Naive thymus-derived CD8-positive, alpha-beta T cell (primary cell): ENCODE measurements around the gene PPP1R37. TPM values are rescaled to one million over a fixed set of nuclear protein-coding genes. Genes with fewer than 3 reads are reported as not detected.

ENCODE experiments used
- ATAC-seq, 2 donors: fragments of 150-1000 bp; cut with Tn5 transposase in 1 of 2; sonication (Bioruptor Pico), chemical (Tn5 transposase) in 1 of 2; 1 replicate in 1 of 2; 2 replicates in 1 of 2; pipeline ENCODE4 v1.10.0; 2021; ENCODE audit warnings: mild to moderate bottlenecking in 2 of 2, moderate library complexity in 2 of 2
- POLR2A ChIA-PET: fragments of 350-600 bp; sonication (Branson Sonifier 250); formaldehyde crosslinking; loops from one replicate; lab custom pipeline; 2021; ENCODE audit warnings: antibody characterized with exemption; lab: Charles Lee
- DNase-seq, 10 donors: peaks; one replicate each; pipeline versions ENCODE4 v3.0.0 to v3.0.0-alpha.2; 2020 to 2022
- H3K27ac Mint-ChIP-seq, 10 donors: one replicate each; pipeline ENCODE4 v1.8.0; 2020 to 2022; ENCODE audit warnings: mild to moderate bottlenecking in 10 of 10, mixed read lengths in 10 of 10, moderate library complexity in 4 of 10, inconsistent platforms in 1 of 10
- H3K27me3 Mint-ChIP-seq, 5 donors: one replicate each; pipeline ENCODE4 v1.8.0; 2021 to 2022; ENCODE audit warnings: mixed read lengths in 5 of 5
- H3K36me3 Mint-ChIP-seq, 3 donors: one replicate each; pipeline ENCODE4 v1.8.0; 2020 to 2022; ENCODE audit warnings: mixed read lengths in 3 of 3, mild to moderate bottlenecking in 2 of 3, inconsistent platforms in 1 of 3
- H3K4me1 Mint-ChIP-seq, 4 donors: one replicate each; pipeline ENCODE4 v1.8.0; 2021 to 2022; ENCODE audit warnings: mixed read lengths in 4 of 4
- H3K4me3 Mint-ChIP-seq, 10 donors: one replicate each; pipeline ENCODE4 v1.8.0; 2020 to 2022; ENCODE audit warnings: mild to moderate bottlenecking in 10 of 10, mixed read lengths in 10 of 10, moderate library complexity in 6 of 10, inconsistent platforms in 1 of 10
- H3K9me3 Mint-ChIP-seq, 9 donors: one replicate each; pipeline ENCODE4 v1.8.0; 2020 to 2022; ENCODE audit warnings: mixed read lengths in 9 of 9, mild to moderate bottlenecking in 3 of 9, inconsistent platforms in 1 of 9, moderate library complexity in 1 of 9
- polyA plus RNA-seq, 3 donors: library from polyadenylated mRNA; unstranded; fragments of 300-500 nt; fragmentation: Illumina TruSeq; gene quantifications; one replicate each; pipeline ENCODE4 v1.2.3, GENCODE V29; 2021
- total RNA-seq, 8 experiments: library from RNA in 2 of 8; stranded (reverse) in 2 of 8; gene quantifications; one replicate each; pipeline ENCODE4 v1.2.3 and lab custom pipeline; 2021 to 2026

The PPP1R37 gene
- total and polyA plus RNA-seq, 5 experiments from 2014 or later, result 0.40 to 33.3 (median 2.0) TPM

GRCh38 chr19:45161738-45162607 lies 69.0 kb downstream of the PPP1R37 start:
- H3K4me1 Mint-ChIP-seq, result peaks cover 7 to 34% (median 22%) of the 10 kb centered on the region in 4 donors
- H3K4me3 Mint-ChIP-seq, result no peak overlapping the region
- DNase-seq (no peak), ATAC-seq (no peak)
- no peaks in the 10 kb centered on the region for H3K9me3 Mint-ChIP-seq
- H3K36me3 Mint-ChIP-seq, result peaks cover 0 to 2% (median 0%) of the 10 kb centered on the region in 3 donors
- H3K27me3 Mint-ChIP-seq, result peaks cover 2 to 11% (median 5%) of the 10 kb centered on the region in 5 donors
- POLR2A ChIA-PET, result interaction anchor here (0.6 kb wide), 1 partner anchor 1011 kb away, joined by 4 read pairs; no protein-coding TSS in a partner anchor
- no peak overlapping the region for H3K27ac Mint-ChIP-seq

- Mint-ChIP-seq H3K36me3 (peaks cover 0 to 2% (median 0%) of the 10 kb centered on the region in 3 donors), H3K27me3 (peaks cover 0 to 6% (median 2%) of the 10 kb centered on the region in 5 donors), H3K9me3 (no peaks in the 10 kb centered on the region), H3K4me1 (peaks cover 9 to 36% (median 24%) of the 10 kb centered on the region in 4 donors), H3K4me3 (no peak overlapping the region), H3K27ac (peak overlapping the region in 2 of 10 donors; percentile 57 to 71)
- POLR2A ChIA-PET, result no interaction called here
- ATAC-seq (no peak), DNase-seq (no peak)
These were observed 69.7 kb downstream of the PPP1R37 start for GRCh38 chr19:45162608-45163143.

- H3K27ac Mint-ChIP-seq, result peak overlapping the region in 3 of 10 donors; percentile 57 to 86 (median 71)
- peaks cover 0 to 2% (median 0%) of the 10 kb centered on the region in 3 donors for H3K36me3 Mint-ChIP-seq
- H3K4me3 Mint-ChIP-seq, result no peak overlapping the region
- POLR2A ChIA-PET, result no interaction called here
- DNase-seq (no peak), ATAC-seq (no peak)
- H3K4me1 Mint-ChIP-seq, result peaks cover 9 to 32% (median 23%) of the 10 kb centered on the region in 4 donors
- peaks cover 0 to 3% (median 0%) of the 10 kb centered on the region in 5 donors for H3K27me3 Mint-ChIP-seq
- H3K9me3 Mint-ChIP-seq, result no peaks in the 10 kb centered on the region
These were observed 70.2 kb downstream of the PPP1R37 start for GRCh38 chr19:45163156-45163555.

- peak in 1 of 2 donors; percentile 24 for ATAC-seq
- H3K4me3 Mint-ChIP-seq, result peak overlapping the region in 6 of 10 donors; percentile 20 to 71 (median 36)
These were observed 70.9 kb downstream of the PPP1R37 start for GRCh38 chr19:45163751-45164460.

GRCh38 chr19:45164577-45165335 lies 71.8 kb downstream of the PPP1R37 start:
- peaks cover 0 to 2% (median 0%) of the 10 kb centered on the region in 3 donors for H3K36me3 Mint-ChIP-seq
- peaks cover 0 to 3% (median 0%) of the 10 kb centered on the region in 5 donors for H3K27me3 Mint-ChIP-seq
- H3K4me3 Mint-ChIP-seq, result peak overlapping the region in 5 of 10 donors; percentile 8 to 58 (median 40)
- no peaks in the 10 kb centered on the region for H3K9me3 Mint-ChIP-seq
- POLR2A ChIA-PET, result interaction anchor here (0.5 to 2.0 kb wide), 6 partner anchors 8 to 313 kb away, joined by 3 to 13 read pairs (median 6); partner anchors contain the start of genes BLOC1S3 and TRAPPC6A
- peak; percentile 93 to 95 for ATAC-seq
- peaks cover 8 to 31% (median 24%) of the 10 kb centered on the region in 4 donors for H3K4me1 Mint-ChIP-seq
- DNase-seq, result peak; percentile 17 to 66 (median 40)
- H3K27ac Mint-ChIP-seq, result peak overlapping the region in 5 of 10 donors; percentile 14 to 81 (median 47)

More at GRCh38 chr19:45163751-45164460, 70.9 kb downstream of the PPP1R37 start:
- Mint-ChIP-seq H3K9me3 (no peaks in the 10 kb centered on the region), H3K27me3 (peaks cover 0 to 3% (median 0%) of the 10 kb centered on the region in 5 donors), H3K36me3 (peaks cover 0 to 2% (median 0%) of the 10 kb centered on the region in 3 donors), H3K27ac (peak overlapping the region; percentile 20 to 86 (median 70)), H3K4me1 (peaks cover 8 to 25% (median 24%) of the 10 kb centered on the region in 4 donors)
- POLR2A ChIA-PET, result interaction anchor here (0.5 to 2.0 kb wide), 5 partner anchors 9 to 314 kb away, joined by 3 to 13 read pairs (median 5); partner anchors contain the start of genes BLOC1S3 and TRAPPC6A
- peak in 1 of 10 donors; percentile 44 for DNase-seq

GRCh38 chr19:45166723-45167252 lies 73.8 kb downstream of the PPP1R37 start:
- Mint-ChIP-seq H3K27me3 (no peaks in the 10 kb centered on the region), H3K36me3 (no peaks in the 10 kb centered on the region), H3K9me3 (no peaks in the 10 kb centered on the region), H3K4me3 (peak overlapping the region in 1 of 10 donors; percentile 58), H3K4me1 (peaks cover 15 to 49% (median 39%) of the 10 kb centered on the region in 4 donors), H3K27ac (peak overlapping the region in 2 of 10 donors; percentile 56 to 69)
- no peak for DNase-seq
- POLR2A ChIA-PET, result interaction anchor here (2.0 kb wide), 1 partner anchor 12 kb away, joined by 7 read pairs; the partner anchor contains the start of genes BLOC1S3 and TRAPPC6A
- no peak for ATAC-seq

GRCh38 chr19:45168767-45169351 lies 75.9 kb downstream of the PPP1R37 start:
- Mint-ChIP-seq H3K9me3 (no peaks in the 10 kb centered on the region), H3K27me3 (no peaks in the 10 kb centered on the region), H3K27ac (peak overlapping the region in 1 of 10 donors; percentile 74), H3K4me1 (peaks cover 14 to 60% (median 50%) of the 10 kb centered on the region in 4 donors), H3K36me3 (no peaks in the 10 kb centered on the region), H3K4me3 (no peak overlapping the region)
- DNase-seq (peak in 1 of 10 donors; percentile 54), ATAC-seq (no peak)
- POLR2A ChIA-PET, result interaction anchor here (0.6 to 1.3 kb wide), 3 partner anchors 10 to 30 kb away, joined by 3 to 5 read pairs (median 4); partner anchors contain the start of genes BLOC1S3 and TRAPPC6A

GRCh38 chr19:45169602-45170001 lies 76.6 kb downstream of the PPP1R37 start:
- peak overlapping the region in 1 of 10 donors; percentile 36 for H3K27ac Mint-ChIP-seq
- no peaks in the 10 kb centered on the region for H3K9me3 Mint-ChIP-seq
- H3K36me3 Mint-ChIP-seq, result no peaks in the 10 kb centered on the region
- no peaks in the 10 kb centered on the region for H3K27me3 Mint-ChIP-seq
- ATAC-seq (no peak), DNase-seq (peak in 1 of 10 donors; percentile 53)
- peaks cover 13 to 58% (median 45%) of the 10 kb centered on the region in 4 donors for H3K4me1 Mint-ChIP-seq
- POLR2A ChIA-PET, result interaction anchor here (0.6 to 1.3 kb wide), 4 partner anchors 9 to 246 kb away, joined by 3 to 4 read pairs (median 4); partner anchors contain the start of genes BLOC1S3 and TRAPPC6A
- H3K4me3 Mint-ChIP-seq, result peak overlapping the region in 3 of 10 donors; percentile 52 to 81 (median 54)

GRCh38 chr19:45170146-45171106 lies 77.4 kb downstream of the PPP1R37 start:
- no peaks in the 10 kb centered on the region for H3K9me3 Mint-ChIP-seq
- H3K4me3 Mint-ChIP-seq, result peak overlapping the region in 8 of 10 donors; percentile 8 to 92 (median 78)
- DNase-seq, result peak in 1 of 10 donors; percentile 62
- H3K36me3 Mint-ChIP-seq, result no peaks in the 10 kb centered on the region
- ATAC-seq, result no peak
- peak overlapping the region in 9 of 10 donors; percentile 8 to 97 (median 91) for H3K27ac Mint-ChIP-seq
- no peaks in the 10 kb centered on the region for H3K27me3 Mint-ChIP-seq
- POLR2A ChIA-PET, result interaction anchor here (0.7 to 1.4 kb wide), 3 partner anchors 8 to 47 kb away, joined by 3 to 4 read pairs (median 4); partner anchors contain the start of genes BLOC1S3 and TRAPPC6A
- peaks cover 15 to 57% (median 45%) of the 10 kb centered on the region in 4 donors for H3K4me1 Mint-ChIP-seq
